ENCODE data around the gene ABR. TPM values are rescaled to one million over a fixed set of nuclear protein-coding genes. Genes with fewer than 3 reads are reported as not detected.

ABR gene
- total and polyA plus RNA-seq, 2 of the 13 experiments (the other 11 are each of a cell fraction or from before 2014, with no cell fraction given), result 12.4 to 40.4 TPM

DNA sequence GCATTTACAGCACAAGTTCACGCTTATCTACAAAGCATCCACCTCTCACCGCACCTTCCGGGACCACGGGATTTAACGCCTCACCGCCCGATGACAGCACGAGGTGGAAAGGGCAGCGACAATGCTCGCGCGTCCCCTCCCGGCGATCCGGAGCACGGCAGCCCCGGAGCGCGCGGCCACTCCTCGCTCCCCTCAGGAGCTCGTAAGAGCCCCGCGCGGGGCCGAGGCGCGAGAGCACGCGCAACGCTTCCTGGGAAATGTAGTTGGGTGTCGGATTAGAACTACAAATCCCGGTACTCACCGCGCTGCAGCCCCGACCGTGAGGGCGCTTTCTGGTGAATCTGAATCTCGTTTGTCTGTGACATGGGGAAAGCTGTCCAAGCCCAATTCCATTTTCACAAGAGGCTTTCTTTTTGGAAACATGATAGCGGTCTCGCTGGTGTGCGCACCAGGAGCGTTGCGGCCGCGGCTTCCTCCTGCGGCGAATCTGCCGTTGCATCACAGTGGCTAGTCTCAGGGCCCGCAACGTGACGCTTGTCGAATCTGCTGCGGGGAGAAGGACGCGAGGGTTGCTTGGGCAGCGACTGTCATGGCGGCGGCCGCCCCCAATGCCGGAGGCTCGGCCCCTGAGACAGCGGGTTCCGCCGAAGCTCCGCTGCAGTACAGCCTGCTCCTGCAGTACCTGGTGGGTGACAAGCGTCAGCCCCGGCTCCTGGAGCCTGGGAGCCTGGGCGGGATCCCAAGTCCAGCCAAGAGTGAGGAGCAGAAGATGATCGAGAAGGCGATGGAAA lies 183.0 kb downstream of the ABR start, which contains the start of gene TIMM22 (continued):
- TF ChIP-seq GMEB2 (CRISPR knock-in tag; IDR thresholded peaks at IDR 0.05; ENCODE audit: low read depth) (peak; percentile 79; the same call in 1 of the 2 replicates), ZKSCAN1 (IDR thresholded peaks at IDR 0.05; ENCODE audit: low read length) (peak; percentile 52; the same call in 1 of the 2 replicates), GMEB1 (CRISPR knock-in tag; IDR thresholded peaks at IDR 0.05; ENCODE audit: borderline replicate concordance) (peak; percentile 95), HMG20B (CRISPR knock-in tag; conservative IDR thresholded peaks at IDR 0.05) (no peak; the same call in 1 of the 2 replicates), MEIS2 (CRISPR knock-in tag; IDR thresholded peaks at IDR 0.05) (peak; percentile 80), TCF7 (IDR thresholded peaks at IDR 0.05; ENCODE audit: low read depth) (no peak), SRSF1 (optimal IDR thresholded peaks at IDR 0.05; ENCODE audit: low read depth, low read length) (peak; percentile 34), ATF5 (CRISPR knock-in tag; IDR thresholded peaks at IDR 0.05; ENCODE audit: low read depth) (no peak), ZNF501 (CRISPR knock-in tag; IDR thresholded peaks at IDR 0.05) (peak; percentile 95), KDM3A (CRISPR knock-in tag; IDR thresholded peaks at IDR 0.05; ENCODE audit: low read depth) (peak; percentile 83), ZBTB42 (CRISPR knock-in tag; IDR thresholded peaks at IDR 0.05) (no peak), MAF1 (CRISPR knock-in tag; IDR thresholded peaks at IDR 0.05; ENCODE audit: borderline replicate concordance) (peak; percentile 72; the same call in 1 of the 2 replicates)
- TF ChIP-seq, protein P1, sequence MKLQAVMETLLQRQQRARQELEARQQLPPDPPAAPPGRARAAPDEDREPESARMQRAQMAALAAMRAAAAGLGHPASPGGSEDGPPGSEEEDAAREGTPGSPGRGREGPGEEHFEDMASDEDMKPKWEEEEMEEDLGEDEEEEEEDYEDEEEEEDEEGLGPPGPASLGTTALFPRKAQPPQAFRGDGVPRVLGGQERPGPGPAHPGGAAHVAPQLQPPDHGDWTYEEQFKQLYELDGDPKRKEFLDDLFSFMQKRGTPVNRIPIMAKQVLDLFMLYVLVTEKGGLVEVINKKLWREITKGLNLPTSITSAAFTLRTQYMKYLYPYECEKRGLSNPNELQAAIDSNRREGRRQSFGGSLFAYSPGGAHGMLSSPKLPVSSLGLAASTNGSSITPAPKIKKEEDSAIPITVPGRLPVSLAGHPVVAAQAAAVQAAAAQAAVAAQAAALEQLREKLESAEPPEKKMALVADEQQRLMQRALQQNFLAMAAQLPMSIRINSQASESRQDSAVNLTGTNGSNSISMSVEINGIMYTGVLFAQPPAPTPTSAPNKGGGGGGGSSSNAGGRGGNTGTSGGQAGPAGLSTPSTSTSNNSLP (IDR thresholded peaks at IDR 0.05; ENCODE audit: low read depth, low read length), result 0 out of 2 replicates have a peak, but pooled peaks have one; percentile 37
- TF ChIP-seq, protein P2, sequence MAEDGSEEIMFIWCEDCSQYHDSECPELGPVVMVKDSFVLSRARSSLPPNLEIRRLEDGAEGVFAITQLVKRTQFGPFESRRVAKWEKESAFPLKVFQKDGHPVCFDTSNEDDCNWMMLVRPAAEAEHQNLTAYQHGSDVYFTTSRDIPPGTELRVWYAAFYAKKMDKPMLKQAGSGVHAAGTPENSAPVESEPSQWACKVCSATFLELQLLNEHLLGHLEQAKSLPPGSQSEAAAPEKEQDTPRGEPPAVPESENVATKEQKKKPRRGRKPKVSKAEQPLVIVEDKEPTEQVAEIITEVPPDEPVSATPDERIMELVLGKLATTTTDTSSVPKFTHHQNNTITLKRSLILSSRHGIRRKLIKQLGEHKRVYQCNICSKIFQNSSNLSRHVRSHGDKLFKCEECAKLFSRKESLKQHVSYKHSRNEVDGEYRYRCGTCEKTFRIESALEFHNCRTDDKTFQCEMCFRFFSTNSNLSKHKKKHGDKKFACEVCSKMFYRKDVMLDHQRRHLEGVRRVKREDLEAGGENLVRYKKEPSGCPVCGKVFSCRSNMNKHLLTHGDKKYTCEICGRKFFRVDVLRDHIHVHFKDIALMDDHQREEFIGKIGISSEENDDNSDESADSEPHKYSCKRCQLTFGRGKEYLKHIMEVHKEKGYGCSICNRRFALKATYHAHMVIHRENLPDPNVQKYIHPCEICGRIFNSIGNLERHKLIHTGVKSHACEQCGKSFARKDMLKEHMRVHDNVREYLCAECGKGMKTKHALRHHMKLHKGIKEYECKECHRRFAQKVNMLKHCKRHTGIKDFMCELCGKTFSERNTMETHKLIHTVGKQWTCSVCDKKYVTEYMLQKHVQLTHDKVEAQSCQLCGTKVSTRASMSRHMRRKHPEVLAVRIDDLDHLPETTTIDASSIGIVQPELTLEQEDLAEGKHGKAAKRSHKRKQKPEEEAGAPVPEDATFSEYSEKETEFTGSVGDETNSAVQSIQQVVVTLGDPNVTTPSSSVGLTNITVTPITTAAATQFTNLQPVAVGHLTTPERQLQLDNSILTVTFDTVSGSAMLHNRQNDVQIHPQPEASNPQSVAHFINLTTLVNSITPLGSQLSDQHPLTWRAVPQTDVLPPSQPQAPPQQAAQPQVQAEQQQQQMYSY (CRISPR knock-in tag; IDR thresholded peaks at IDR 0.05), result 0 out of 2 replicates have a peak, but pooled peaks have one; percentile 20
- TF ChIP-seq, protein P3, sequence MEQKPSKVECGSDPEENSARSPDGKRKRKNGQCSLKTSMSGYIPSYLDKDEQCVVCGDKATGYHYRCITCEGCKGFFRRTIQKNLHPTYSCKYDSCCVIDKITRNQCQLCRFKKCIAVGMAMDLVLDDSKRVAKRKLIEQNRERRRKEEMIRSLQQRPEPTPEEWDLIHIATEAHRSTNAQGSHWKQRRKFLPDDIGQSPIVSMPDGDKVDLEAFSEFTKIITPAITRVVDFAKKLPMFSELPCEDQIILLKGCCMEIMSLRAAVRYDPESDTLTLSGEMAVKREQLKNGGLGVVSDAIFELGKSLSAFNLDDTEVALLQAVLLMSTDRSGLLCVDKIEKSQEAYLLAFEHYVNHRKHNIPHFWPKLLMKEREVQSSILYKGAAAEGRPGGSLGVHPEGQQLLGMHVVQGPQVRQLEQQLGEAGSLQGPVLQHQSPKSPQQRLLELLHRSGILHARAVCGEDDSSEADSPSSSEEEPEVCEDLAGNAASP (CRISPR knock-in tag; IDR thresholded peaks at IDR 0.05; ENCODE audit: borderline replicate concordance), result peak; percentile 71
